Measurements from ENCODE around the gene ASS1.

Gene ASS1

DNA sequence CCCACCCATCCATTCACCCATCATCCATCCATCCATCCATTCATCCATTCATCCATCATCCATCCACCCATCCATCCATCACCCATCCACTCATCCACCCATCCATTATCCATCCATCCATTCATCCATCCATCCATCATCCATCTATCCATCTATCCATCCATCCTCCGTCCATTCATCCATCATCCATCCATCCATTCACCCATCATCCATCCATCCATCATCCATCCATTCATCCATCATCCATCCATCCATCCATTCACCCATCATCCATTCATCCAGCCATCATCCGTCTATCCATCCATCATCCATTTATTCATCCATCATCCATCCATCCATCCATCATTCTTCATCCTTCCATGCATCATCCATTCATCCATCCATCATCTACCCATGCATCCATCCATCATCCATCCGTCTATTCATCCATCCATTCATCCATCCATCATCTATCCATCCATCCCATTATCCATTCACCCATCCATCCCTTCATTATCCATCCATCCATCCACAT lies 10.1 kb downstream of the ASS1 start:
- DNase-seq (ENCODE audit: low spot score) = no peak

DNA sequence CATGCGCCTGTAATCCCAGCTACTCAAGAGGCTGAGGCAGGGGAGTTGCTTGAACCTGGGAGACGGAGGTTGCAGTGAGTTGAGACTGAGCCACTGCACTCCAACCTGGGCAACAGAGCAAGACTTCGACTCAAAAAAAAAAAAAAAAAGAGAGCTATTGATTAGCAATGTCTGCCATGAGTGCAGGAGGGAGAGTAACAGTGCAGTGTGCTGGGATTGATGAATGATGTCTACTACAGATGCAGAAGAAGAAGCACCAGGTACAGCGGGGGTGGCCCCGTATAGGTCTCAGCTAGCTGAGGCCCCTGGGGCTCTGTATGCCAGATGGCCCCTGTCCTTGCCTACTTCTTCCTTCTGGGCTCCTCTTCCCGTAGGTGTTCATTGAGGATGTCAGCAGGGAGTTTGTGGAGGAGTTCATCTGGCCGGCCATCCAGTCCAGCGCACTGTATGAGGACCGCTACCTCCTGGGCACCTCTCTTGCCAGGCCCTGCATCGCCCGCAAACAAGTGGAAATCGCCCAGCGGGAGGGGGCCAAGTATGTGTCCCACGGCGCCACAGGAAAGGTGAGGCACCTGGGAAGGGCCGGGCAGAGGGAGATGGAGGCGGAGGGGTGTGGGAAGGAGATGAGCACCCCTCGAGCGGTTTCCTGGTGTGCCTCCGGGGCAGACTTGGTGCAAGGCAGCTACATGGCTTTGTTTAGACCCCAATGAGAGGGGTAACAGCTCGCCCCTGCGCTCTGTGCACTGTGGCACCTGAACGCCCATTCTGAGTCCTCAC lies 13.5 kb downstream of the ASS1 start:
- DNase-seq (ENCODE audit: low spot score) = no peak

DNA sequence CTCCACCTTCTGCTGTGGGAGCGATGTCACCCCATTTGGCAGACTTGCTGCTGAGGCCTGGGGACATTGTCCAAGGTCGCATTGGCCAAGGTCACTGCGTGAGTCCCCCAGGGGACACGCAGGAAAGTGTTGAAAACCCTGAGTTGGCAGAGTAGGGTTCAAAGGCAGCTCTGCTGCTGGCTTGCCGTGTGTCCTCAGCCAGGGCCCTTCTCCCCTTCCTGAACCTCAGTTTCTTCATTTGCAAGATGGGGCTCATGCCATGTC lies 14.0 kb downstream of the ASS1 start:
- DNase-seq (ENCODE audit: low spot score) = no peak

DNA sequence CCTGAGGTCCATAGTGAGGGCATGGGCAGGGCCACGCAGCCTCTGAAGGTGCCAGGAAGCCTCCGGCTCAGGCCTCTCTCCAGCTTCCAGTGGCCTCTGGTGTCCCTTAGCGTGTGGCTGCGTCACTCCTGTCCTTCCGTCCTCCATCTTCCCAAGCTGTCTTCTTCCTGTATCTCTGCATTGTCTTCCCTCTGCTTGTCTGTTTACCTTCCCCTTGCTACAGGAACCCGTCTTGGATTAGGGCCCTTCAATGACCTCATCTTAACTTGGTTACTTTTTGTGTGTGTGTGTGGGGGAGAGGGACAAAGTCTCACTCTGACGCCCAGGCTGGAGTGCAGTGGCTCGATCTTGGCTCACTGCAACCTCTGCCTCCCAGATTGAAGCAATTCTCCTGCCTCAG lies 14.4 kb downstream of the ASS1 start:
- DNase-seq (ENCODE audit: low spot score) = no peak

DNA sequence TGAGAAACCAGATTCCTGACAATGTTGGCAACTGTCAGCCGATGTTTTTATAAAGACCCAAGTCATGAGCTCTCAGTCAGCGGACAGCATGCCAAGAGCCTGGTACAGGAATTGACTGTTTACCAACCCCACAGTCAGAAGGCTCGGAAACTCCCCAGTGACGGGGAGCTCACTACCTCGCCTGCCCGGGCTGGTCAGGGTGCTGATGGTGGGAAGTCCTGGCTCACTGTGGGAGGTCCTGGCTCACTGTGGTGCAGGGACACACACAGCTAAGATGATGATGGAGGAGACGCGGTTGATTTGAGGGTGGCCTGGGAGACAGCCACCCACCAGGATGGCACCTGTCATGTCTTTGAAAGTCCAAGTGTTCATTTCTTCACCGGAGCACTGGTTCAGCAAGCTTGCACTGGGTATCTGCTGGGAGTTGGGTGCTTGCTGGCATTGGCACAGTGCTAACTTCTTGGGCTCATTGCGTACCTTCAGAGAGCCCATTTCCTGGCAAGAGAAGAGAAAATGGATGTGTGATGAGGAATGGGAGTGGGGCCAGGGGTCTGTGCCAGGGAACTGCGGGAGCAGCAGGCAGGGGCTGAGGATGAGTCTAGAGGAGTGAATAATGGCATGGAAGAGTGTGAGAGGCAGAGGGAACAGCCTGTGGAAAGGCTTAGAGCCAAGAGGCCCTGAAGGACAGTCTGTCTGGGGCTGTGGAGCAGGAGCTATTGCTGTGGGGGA lies 15.3 kb downstream of the ASS1 start:
- no peak for DNase-seq (ENCODE audit: low spot score)

DNA sequence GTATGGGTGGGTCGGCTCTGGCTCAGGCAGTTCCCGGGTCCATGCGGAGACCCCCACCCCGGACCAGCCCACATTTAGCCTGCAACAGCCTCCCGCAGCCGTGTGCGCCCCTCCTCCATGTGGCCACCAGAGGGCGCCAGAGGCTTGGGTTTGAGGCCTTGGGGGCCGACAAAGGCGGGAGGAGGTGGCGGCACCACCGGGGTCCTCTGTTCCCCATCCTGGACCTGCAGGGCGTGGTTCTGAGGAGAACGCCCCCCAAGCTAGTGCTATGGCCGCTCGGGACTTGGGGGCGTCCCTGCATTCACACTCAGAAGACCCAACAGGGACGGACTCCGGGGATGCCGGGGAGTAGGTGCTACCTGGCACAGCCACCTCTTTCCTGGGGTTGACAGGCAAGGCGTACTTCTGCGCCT lies 16.5 kb downstream of the ASS1 start:
- peak; percentile 9 for DNase-seq (ENCODE audit: low spot score)

DNA sequence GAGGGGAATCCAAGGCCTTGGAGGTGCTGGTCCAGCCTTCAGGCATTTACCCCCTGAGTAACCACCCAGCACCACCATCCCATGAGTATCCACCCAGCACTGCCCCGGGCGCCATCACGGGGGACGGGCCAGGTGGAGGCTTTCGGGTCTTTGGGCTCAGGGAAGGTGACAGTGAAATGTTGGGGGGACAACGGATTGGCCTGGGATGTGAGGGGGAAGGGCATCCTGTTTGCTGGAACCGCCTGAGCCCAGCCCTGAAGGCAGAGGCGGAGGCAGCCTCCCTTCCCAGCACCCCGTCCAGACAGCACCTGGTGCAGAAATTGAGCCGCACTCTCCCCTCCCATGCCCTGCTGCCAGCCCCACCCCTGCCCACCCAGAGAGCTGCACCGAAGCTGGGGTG lies 17.0 kb downstream of the ASS1 start:
- DNase-seq (ENCODE audit: low spot score) = no peak

DNA sequence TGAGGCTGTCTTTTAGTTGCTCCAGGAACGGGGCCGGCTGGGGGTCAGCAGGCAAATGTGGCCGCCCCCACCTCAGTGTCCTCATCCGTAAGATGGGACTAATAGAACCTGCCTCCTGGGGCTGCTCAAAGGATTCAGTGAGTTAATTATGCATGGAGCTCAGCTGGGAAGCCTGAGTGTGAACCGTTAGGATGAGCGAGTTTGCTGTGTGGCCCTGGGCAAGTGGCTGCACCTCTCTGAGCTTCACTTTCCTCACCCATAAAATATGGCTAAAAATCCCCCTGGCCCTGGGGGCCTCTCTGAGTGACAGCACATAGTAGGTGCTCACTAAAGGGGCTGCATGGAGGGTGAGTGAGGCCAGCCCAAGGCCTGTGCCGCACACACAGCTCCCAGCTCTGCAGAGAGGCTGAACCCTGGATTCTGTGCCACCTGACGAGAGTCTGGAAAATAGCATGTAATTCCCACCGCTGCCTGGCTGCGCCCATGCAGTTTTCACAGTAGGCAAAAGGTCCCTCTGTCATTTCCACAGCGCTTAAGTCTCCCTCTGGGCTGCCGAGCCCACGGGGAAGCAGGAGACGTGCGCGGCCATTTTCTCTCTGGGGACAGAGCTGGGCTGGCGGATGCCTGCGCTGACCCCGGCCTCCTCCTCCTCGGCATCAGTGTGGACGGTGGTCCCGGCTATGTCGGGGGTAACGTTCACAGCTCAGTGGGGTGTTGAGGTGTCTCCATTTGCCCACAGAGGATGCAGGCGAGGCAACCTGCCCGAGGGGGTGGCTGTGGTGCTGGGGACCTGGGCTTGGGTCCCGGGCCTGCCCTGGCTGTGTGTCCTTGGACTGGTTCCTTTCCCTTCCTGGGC lies 18.2 kb downstream of the ASS1 start:
- no peak for DNase-seq (ENCODE audit: low spot score)

DNA sequence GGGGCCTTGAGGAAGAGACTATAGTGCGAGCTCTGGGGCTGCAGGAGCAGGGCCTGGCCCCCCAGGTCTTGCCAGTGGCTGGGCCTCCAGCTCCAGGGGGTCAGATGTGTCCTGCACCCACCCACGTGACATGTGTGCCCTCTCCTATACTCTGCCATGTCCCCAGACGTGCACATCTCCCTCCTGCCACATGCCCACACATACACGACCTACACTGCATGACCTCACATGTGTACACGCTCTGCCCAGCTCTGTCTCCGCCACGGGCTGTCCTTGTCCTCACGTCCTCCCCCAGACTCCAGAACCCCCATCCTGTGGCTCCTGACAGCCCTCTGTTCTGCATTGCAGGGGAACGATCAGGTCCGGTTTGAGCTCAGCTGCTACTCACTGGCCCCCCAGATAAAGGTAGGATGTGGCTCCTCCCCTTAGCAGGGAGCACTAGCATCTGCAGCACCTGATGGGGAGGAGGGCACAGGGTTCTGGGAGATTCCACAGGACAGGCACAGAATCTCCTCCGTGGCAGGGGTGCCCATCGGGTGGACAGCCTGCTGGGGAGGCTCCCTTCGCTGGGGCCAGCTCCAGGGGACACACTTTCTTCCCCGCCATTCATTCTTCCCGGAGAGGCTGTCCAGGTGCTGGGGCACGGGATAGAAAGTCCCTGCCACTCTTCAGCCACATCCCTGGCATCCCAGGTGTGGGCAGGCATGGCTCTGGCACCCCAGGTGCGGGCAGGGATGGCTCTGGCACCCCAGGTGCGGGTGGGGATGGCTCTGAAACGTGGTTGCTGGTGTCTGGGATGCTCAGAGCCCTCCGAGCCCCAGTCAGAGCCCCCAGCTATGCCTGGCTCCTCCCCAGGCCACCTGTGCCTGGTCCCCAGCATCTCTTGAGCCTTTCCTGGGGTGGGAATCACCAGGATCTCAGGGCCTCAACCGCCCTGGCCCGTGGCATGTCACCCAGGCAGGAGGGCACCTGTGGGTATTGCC lies 19.3 kb downstream of the ASS1 start:
- DNase-seq (ENCODE audit: low spot score) = no peak

DNA sequence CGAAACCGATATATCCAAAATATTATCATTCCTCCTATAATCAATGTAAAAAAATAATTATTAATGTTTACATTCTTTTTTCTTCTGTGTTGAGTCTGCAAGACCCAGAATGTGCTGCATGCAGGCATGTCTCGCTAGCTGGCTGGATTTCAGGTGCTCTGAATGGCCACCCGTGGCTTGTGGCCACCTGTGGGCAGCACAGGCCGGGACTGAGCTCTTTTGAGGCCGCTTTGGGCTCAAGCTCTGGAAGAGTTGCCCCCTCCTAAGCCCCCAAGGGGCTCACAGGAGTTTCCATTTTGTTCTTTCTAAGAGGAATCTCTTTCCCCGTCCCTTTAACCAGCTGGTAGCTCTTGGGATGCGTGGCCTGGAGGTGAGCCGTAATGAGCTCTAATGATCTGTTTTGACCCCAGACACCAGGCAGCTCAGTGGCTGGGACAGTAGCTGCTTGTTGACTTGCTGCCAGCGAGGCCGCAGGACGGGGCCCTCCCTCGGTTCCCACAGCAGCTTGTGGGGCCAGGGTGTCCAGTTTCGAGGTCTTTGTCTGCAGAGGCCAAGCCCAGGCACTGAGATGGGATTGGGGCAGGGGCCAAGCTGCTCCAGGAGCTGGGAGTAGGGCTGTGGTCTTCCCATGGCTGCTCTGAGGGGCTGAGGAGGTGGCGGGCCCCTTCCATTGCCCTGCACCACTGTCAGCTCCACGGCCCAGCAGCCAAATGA lies 20.8 kb downstream of the ASS1 start:
- no peak for DNase-seq (ENCODE audit: low spot score)

DNA sequence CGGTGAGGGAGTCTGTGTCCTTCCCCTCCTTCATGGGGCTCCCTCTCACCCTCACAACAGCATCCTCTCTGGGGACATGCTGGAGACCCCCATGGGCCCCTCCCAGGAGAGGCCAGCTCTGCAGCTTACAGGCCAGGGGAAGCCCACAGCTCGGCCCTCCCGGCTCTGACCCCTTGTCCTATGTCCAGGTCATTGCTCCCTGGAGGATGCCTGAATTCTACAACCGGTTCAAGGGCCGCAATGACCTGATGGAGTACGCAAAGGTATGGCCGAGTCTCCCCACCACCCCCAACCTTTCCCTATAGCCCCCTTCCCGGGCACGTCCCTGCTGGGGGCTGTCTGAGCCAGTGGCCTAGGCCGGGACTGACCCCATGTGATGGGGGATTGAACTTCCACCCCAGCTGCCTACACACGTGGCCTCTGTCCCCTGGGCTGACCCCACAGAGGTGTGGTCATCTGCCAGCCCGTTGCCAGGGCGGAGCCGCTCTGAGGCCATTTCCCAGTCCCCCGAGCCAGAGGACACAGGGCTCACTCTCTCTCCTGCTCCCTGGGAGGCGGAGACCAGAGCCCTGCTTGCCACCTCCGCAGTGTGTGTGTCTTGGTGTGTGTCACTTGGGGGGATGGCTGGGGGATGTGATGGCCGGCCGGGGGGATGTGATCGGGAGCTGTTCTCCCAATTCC lies 21.9 kb downstream of the ASS1 start:
- DNase-seq (ENCODE audit: low spot score) = no peak

DNA sequence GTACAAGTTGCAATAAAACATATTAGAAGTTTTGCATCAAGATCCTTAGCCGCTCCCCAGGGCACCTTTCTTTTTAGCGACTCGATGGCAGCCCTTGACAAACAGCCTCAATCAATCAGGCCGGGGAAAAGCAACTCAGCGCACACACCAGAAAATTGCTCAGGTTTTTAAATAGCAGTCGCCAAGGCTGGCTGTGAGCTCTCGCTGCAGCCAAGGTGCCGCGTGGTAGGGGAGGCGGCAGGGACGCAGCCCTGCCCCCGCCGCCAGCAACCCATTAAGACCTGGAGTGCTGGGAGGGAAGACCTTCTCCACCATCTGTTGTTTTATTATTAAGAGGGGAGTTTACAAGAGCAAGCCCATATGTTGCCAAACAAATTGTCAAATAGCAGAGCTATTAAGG lies 22.6 kb downstream of the ASS1 start:
- DNase-seq (ENCODE audit: low spot score) = no peak

DNA sequence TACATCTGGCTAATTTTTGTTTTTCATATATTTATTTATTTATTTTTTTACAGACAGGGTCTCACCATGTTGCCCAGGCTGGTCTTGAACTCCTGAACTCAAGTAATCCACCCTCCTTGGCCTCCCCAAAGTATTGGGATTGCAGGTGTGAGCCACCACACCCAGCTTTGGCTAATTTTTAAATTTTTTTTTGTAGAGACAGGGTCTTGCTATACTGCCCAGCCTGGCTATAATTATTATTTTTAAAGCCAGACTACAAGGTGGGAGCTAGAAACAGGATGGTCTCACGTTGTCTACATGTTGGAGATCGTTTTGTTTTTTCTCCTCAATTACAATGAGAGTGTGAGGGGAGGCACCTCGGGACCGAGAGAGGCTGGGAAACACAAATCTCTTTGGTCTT lies 23.8 kb downstream of the ASS1 start:
- DNase-seq (ENCODE audit: low spot score) = no peak

DNA sequence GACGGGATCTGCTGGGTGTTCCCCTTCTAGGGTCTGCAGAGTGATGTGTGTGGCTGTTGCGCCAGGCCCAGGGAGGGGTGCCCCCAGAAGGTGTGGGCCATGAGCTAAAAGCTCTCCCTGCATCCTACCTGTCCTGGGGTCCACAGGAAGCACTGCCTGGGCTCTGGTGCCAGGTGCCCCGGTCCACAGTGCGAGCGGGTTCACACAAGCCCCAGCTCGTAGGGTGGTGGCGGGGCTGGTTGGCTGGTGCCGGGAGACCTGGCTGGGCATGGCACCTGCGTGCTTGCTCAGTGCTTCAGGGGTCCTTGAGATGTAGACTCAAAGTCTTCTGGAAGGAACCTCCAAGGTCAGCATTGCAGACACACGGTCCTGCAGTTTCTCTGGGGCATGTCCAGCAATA lies 25.5 kb downstream of the ASS1 start:
- DNase-seq (ENCODE audit: low spot score) = no peak

DNA sequence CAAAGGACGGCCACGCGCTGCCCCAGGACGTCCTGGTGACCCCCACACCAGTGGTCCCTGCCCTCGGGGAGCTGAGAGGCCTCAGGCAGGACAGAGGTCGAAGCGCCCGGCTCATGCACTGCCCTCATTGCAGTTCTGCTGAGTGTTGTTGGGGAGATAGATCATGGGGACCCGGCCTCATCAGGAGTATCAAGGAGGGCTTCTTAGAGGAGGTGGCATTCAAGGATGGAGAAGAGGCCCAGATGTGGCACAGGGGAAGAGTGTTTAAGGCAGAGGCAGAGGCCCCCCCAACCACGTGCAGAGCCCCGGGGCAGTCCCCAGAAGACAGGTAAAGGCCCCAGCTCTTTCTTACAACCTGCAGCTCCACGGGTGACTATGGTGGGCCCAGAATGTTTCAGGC lies 26.2 kb downstream of the ASS1 start:
- DNase-seq (ENCODE audit: low spot score) = no peak

DNA sequence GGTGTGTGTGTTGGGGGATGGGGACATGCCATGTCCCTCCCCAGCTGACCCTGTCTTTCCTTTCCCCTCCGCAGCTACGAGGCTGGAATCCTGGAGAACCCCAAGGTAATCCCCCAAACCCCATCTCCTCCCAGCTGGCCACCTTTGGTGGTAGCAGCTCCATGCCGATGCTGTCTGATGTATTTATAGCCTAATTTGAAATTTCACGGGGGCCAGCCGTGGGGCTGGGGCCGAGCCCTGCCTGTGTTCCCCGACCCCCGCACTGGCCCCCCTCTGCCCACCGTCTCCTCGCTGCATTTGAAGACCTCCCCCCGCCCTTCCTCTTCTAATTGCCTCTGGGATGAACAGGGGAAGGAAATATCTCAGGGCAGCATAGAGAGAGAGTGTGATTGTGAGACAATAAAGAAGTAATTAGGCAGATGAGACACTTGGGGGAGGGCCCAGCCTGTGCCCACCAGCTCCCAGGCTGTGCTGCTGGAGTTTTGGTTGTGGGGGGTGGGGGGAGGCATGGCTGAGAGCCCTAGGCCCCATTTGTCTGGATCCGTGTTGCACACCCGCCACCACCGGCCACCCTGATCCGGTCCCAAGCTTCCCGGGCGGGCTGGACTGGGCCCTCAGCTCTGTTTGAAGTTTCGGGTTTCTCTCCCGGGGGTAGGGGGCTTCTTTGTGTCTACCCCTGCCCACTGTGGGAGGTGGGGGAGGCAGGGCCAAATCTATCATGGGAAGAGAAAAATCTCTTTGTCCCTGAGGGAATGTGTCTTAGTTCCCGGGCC lies 26.8 kb downstream of the ASS1 start:
- DNase-seq (ENCODE audit: low spot score) = no peak

DNA sequence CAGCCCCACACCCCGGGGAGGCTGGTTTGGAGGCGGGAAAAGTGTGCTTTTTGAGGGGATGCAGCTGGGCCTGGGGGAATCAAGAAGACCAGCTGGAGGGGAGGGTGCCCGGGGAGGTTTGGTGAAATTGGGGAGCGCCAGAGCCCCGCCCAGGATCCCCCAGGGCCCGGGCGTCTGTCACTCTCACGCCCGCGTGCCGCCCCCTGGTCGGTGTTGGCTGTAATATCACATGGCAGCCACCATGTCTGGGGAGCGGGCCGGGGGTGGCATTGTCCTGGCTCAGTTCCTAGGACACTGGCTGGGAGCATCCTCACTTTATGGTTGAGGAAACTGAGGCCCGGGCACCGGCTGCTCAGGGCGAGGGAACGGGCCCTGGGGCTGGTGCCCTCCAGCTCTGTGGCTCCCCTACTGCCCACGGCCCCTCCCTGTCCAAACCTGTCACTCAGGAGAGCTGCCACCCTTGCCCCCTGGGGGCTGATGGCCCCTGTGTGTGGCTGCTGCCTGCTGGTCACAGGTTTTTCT lies 27.5 kb downstream of the ASS1 start:
- no peak for DNase-seq (ENCODE audit: low spot score)

DNA sequence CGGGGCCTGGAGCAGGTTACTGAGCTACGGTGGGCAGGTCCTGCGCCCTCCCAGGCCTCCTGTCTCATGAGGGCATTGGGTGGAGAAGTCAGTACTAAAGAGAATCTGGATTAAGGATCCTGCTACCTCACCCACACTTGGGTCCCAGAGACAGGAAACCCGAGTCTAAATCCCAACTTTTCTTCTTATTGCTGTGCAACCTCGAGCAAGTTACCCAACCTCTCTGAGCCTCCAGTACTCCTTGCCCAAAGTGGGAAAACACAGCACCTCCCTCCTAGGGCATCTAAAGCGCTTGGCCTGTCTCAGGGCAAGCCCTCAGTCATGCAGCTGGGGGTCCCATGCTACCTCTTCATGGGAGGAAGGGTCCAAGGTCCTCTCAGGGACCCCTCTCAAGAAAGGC lies 28.2 kb downstream of the ASS1 start:
- no peak for DNase-seq (ENCODE audit: low spot score)

DNA sequence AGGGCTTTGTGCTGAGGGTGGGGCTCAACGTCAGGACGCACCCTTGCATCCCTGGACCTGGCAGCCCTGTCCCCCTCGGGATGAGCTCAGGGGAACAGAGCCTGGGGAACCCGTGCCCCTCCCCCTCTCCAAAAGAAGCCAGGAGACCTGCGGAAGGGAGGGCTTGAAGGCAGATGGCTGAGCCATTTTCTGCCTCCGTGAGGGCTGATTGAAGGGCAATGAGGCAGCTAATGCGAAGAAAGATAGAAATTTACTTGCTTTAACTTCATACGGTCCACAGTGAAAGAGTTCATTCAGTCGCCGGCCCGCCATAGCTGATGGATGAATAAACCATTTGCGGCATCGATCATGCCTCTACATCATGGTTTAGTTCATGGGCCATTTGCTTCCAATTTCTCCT lies 28.8 kb downstream of the ASS1 start:
- no peak for DNase-seq (ENCODE audit: low spot score)
